GM20431 (cell line): Measurements from ENCODE around the gene NBPF4.
"Not testable (repeated sequence)": the region's sequence is repeated elsewhere in the genome, so short reads cannot be mapped to it uniquely, and the experiment has no call there.

Experiments used
- in situ Hi-C: fragments of 300-500 bp; cut with MseI, MboI; formaldehyde crosslinking; loops from one replicate; pipeline ENCODE4 v1.15.0; 2020; ENCODE audit warnings: low sequenced_read_pairs; ENCODE audit not compliant: unreplicated experiment

Gene NBPF4

DNA sequence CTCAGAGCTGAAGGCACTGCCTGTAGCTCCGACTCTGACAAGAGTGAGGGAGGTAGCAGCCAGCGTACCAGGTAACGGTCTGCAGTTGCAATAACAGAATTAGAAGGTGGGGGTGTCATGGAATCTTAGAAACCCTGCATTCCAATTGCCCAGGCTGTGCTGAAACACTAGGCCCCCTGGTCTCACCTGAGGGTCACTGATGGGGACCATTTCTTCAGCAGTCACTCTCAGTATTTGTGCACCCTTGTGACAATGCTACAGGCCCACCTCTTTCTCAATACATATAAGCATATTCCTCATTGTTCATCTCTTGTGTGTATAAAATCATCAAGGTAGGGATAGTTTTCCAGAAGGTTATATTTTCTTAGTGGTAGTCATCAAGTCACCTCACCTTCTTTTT is at the start of gene NBPF4:
Gene NBPF4 (minus strand): TSS at position 101 of the 400 bp plus-strand sequence. CDS start 315 bp downstream, outside the sequence.
- in situ Hi-C loops: not testable (repeated sequence)

DNA sequence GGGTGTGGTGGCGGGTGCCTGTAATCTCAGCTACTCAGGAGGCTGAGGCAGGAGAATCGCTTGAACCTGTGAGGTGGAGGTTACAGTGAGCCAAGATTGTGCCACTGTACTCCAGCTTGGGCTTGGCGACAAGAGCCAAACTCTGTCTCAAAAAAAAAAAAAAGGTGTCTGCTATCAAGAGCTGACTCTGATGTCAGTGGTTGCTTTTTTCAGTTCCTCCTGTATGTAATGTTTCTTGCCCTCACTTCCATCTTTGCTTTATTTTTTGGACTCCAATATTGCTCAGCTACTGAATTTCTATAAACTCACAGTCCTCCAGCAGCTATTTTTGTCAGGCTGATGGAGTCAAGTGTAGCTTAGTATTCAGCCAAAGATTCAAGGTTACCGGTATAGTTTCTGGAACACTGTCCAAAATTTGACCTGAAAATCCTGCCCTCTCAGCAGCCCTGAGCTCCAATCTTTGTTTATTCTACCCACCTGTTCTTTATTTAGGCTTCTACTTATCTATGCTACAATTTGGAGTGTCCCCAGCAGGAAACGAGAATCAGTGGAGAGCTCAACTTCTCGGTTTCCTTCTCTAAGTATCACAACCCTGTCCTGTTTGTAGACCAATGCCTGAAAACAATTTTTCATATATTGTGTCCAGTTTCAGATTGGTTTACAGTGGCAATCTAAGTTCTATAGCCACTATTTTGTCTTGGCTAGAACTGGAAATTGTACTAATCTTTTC is 38.8 kb upstream of the NBPF4 start:
- in situ Hi-C loops: not testable (repeated sequence)

DNA sequence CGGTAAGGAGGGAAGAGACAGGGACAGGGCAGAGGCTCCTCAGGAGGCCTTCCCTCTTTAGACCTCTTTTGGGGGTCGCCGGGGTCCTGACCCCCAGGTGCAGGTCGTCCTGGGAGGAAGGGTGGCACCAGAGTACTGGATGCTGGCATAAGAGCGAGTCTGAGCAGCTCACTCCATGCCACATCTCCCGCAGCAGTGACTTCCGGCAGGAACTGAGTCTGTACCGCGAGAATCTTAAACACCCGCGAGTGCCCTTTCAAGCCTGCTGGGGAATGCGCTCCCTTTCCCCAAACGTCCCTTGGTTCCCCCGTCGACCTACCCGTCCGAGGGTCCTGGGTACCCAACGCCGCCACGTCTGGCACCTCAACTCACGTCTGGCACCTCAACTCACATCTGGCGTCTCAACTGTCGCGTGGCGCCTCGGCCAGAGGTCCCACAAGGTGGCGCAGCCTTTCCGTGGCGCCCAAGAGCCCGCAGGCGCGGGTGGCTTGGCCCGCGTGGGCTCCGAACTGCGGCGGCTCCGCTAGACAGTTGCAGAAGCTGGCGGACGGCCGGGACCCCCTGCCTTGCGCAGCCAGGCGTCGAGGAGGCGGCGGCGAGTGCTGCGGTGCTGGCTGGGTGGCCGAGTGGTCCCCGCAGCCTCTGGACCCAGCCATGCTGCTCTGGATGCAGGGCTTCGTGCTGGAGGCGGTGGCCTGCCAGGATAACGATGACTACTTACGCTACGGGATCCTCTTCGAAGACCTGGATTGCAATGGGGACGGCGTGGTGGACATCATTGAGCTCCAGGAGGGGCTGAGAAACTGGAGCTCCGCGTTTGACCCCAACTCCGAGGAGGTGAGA is 28.8 kb upstream of the NBPF4 start:
- in situ Hi-C loops: not testable (repeated sequence)

- in situ Hi-C loops: not testable (repeated sequence)
Observed at GRCh38 chr1:108267097-108267496, 23.2 kb upstream of the NBPF4 start.

GRCh38 chr1:108261967-108262366 is 18.1 kb upstream of the NBPF4 start:
- in situ Hi-C loops: not testable (repeated sequence)

DNA sequence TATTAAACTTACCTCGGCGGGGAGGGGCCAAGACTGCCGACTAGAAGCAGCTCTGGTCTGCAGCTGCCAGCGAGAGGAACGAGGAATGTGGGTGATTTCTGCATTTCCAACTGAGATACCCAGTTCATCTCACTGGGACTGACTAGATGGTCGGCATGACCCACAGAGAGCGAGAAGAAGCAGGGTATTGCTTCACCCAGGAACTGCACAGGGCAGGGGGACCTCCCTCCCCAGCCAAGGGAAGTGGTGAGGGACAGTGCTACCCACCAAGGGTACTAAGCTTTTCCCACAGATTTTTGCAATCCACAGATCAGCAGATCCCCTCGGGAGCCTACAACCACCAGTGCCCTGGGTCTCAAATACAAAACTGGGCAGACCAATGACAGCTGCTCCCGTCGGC is 17.6 kb upstream of the NBPF4 start:
- in situ Hi-C loops: not testable (repeated sequence)

DNA sequence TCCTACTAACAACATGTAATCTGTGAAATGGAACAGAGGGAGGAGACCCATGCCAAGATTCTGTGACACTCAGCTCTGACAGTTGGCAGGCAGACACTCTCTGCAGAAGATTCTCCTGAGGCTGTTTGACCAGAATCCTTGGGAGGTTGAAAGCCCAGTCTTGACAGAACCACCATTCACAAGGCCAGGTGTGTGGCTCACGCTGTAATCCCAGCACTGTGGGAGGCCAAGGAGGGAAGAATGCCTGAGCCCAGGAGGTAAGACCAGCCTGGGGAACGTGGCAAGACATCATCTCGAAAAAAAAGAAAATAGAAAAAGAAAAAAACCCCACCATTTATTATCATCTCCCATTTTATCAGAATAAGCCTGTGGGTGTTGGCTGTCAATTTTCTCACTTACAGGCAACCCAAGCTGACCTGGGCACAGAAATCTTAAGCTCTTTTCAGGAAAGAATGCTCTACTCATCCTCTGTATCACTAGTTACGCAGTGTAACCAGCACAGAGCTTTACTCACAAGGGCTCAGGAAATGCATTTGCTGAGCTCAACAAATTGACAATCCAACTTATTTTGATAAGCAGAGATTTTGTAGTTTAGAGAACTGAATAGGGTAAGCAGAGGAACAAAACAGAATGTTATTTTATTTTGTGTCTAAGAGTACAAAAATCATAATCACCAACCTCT is 16.8 kb upstream of the NBPF4 start:
- in situ Hi-C loops: not testable (repeated sequence)

DNA sequence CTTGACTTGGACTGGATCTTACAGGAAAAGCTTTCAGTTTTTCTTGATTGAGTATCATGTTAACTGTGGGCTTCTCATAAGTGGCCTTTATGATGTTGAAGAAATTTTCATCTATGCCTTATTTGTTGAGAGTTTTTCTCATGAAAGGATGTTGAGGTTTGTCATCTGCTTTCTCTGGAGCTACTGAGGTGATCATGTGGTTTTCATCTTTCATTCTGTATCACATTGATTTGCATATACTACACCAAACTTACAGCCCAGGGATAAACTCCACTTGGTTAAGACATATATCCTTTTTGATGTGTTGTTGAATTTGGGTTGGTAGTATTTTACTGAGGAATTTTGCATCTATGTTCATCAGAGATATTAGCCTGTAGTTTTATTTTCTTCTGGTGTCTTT is 11.6 kb upstream of the NBPF4 start:
- in situ Hi-C loops: not testable (repeated sequence)

- in situ Hi-C loops: not testable (repeated sequence)
Observed at GRCh38 chr1:108239426-108239825, 4.5 kb downstream of the NBPF4 start.

DNA sequence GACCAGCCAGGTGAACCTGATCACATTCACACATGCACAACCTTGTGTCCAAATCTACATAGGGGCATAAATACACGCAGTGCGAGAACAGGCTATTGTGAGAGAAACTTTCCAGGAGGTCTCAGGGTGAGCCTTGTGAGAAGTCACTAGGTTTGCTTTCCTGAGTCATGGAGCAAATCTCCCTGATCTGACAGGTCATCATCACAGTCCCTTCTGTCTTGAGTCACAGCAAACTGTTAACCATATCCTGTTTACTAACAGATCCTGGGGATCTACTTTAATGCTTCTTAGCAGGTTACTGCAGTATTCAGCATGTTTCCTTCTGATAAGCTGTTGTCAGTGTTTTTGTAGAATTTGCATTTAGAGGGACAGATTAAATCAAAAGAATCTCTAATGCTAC is 8.6 kb downstream of the NBPF4 start:
- in situ Hi-C loops: not testable (repeated sequence)

- in situ Hi-C loops: not testable (repeated sequence)
Observed at GRCh38 chr1:108232183-108232582, 11.7 kb downstream of the NBPF4 start.

GRCh38 chr1:108229976-108230375 is 13.9 kb downstream of the NBPF4 start:
- in situ Hi-C loops: not testable (repeated sequence)

GRCh38 chr1:108227772-108228171 is 16.1 kb downstream of the NBPF4 start:
- in situ Hi-C loops: not testable (repeated sequence)

- in situ Hi-C loops: not testable (repeated sequence)
Observed at GRCh38 chr1:108226855-108227254, 17.0 kb downstream of the NBPF4 start.

- in situ Hi-C loops: not testable (repeated sequence)
Observed at GRCh38 chr1:108223226-108223625, 20.6 kb downstream of the NBPF4 start.

DNA sequence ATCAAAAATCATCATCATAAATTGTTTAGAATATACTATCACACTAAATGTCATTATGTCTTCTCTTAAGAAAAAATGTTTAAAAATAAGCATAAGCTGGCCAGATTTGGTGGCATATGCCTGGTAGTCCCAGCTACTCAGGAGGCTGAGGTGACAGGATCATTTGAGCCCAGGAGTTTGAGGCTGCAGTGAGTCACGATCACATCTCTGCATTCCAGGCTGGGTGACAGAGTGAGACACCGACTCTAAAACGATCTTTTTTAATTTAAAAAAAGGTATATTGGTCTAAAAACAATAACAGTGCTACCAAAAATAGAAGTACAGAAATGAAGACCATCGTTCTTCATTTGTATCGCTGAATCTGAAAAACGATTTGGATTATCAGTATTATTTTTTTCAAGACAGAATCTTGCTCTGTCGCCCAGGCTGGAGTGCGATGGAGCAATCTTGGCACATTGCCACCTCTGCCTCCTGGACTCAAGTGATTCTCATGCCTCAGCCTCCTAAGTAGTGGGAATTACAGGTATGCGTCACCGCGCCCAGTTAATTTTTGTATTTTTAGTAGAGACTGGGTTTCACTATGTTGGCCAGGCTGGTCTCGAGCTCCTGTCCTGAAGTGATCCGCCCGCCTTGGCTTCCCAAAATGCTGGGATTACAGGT is 26.2 kb downstream of the NBPF4 start:
- in situ Hi-C loops: not testable (repeated sequence)

GRCh38 chr1:108217007-108217406 is 26.9 kb downstream of the NBPF4 start:
- in situ Hi-C loops: not testable (repeated sequence)

- in situ Hi-C loops: not testable (repeated sequence)
Observed at GRCh38 chr1:108216028-108216890, 27.6 kb downstream of the NBPF4 start.
